Body of pancreas (tissue), 4 donors: Measurements from ENCODE around the gene RANBP3.

Source experiments
- POLR2A ChIP-seq, 3 donors: fragments of 450-650 bp; IDR thresholded peaks; one replicate each; pipeline ENCODE4 v1.6.1; 2016; ENCODE audit warnings: antibody characterized with exemption in 3 of 3, mild to moderate bottlenecking in 2 of 3
- TF ChIP-seq, protein P1 (sequence below), 7 experiments: fragments of 450-650 bp in 4 of 7; fragments of 200-600 bp in 3 of 7; sonication (generic) in 3 of 7; IDR thresholded peaks; one replicate each; pipeline ENCODE4 v1.5.1; 2016 to 2019; ENCODE audit warnings: antibody characterized with exemption in 7 of 7

DNA sequence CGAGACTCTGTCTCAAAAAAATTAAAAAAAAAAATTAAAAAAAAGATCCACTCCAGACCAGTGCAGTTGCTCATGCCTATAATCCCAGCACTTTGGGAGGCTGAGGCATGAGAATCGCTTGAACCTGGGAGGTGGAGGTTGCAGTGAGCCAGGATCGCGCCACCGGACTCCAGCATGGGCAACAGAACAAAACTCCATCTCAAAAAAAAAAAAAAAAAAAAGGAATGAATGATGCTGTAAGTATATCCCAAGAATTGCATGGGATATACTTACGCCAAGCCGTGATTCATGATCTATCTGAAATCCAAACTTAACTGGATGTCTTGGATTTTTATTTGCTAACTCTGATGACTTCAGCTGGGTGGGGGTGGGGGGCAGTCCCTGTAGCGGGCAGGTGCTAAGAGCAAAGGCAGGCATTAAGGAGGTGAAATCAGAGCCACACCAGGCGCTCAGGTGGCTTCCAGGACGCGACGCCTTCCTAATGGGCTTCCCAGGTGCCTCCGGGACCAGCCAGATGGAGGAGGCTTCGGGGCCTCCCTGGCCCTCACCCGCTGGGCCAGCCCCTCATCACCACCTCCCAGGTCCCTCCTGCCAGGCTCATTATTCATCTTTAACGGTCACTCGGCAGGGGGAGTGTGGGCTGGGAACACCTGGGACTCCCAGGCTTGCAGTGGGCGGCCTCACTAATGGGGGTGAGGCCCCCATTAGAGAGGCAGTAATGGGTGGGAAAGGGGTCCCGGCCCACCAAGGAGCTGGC lies 96.2 kb downstream of the RANBP3 start:
- TF ChIP-seq, protein P1, sequence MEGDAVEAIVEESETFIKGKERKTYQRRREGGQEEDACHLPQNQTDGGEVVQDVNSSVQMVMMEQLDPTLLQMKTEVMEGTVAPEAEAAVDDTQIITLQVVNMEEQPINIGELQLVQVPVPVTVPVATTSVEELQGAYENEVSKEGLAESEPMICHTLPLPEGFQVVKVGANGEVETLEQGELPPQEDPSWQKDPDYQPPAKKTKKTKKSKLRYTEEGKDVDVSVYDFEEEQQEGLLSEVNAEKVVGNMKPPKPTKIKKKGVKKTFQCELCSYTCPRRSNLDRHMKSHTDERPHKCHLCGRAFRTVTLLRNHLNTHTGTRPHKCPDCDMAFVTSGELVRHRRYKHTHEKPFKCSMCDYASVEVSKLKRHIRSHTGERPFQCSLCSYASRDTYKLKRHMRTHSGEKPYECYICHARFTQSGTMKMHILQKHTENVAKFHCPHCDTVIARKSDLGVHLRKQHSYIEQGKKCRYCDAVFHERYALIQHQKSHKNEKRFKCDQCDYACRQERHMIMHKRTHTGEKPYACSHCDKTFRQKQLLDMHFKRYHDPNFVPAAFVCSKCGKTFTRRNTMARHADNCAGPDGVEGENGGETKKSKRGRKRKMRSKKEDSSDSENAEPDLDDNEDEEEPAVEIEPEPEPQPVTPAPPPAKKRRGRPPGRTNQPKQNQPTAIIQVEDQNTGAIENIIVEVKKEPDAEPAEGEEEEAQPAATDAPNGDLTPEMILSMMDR (IDR thresholded peaks at IDR 0.05), result no peak
- TF ChIP-seq POLR2A (IDR thresholded peaks at IDR 0.05), result no peak
